CD14-positive monocyte (primary cell): ENCODE results near the gene ZC3H11A. TPM values are rescaled to one million over a fixed set of nuclear protein-coding genes. Genes with fewer than 3 reads are reported as not detected.

Experiments used
- DNase-seq, 3 donors: peaks; one replicate each; pipeline ENCODE4 v3.0.0-alpha.2; 2011 to 2022
- H2AFZ ChIP-seq: 2 replicates; pipeline ENCODE4 v1.6.0; 2012; ENCODE audit warnings: mild to moderate bottlenecking, low read depth, low read length, inconsistent platforms; ENCODE audit not compliant: insufficient read depth, poor library complexity, severe bottlenecking
- H3K27ac ChIP-seq, 2 donors: 1 replicate in 1 of 2; 2 replicates in 1 of 2; pipeline ENCODE4 v1.5.1; 2012 to 2013; ENCODE audit warnings: low read length in 2 of 2, control low read depth in 1 of 2, inconsistent platforms in 1 of 2, low read depth in 1 of 2, mild to moderate bottlenecking in 1 of 2
- H3K27me3 ChIP-seq, 2 donors: one replicate each; pipeline versions ENCODE4 v1.6.0 to v1.6.1; 2011 to 2013; ENCODE audit warnings: low read length in 2 of 2; ENCODE audit not compliant: control insufficient read depth in 2 of 2, insufficient read depth in 2 of 2
- H3K36me3 ChIP-seq, 2 donors: replicated peaks in 1 of 2; 1 replicate in 1 of 2; 2 replicates in 1 of 2; pipeline versions ENCODE4 v1.5.1 to v1.6.1; 2012 to 2013; ENCODE audit warnings: low read length in 2 of 2, control low read depth in 1 of 2, inconsistent platforms in 1 of 2, mild to moderate bottlenecking in 1 of 2; ENCODE audit not compliant: insufficient read depth in 2 of 2, control insufficient read depth in 1 of 2
- H3K4me1 ChIP-seq, 2 donors: 1 replicate in 1 of 2; 2 replicates in 1 of 2; pipeline versions ENCODE4 v1.5.1 to v1.6.1; 2012 to 2013; ENCODE audit warnings: low read length in 2 of 2, control low read depth in 1 of 2, inconsistent platforms in 1 of 2, mild to moderate bottlenecking in 1 of 2, moderate library complexity in 1 of 2; ENCODE audit not compliant: insufficient read depth in 2 of 2, control insufficient read depth in 1 of 2
- H3K4me2 ChIP-seq: replicated peaks from 2 replicates; pipeline ENCODE3; 2012; ENCODE audit warnings: low read length, moderate library complexity, mild to moderate bottlenecking; ENCODE audit not compliant: poor library complexity, severe bottlenecking; ENCODE audit errors: extremely low read depth
- H3K4me3 ChIP-seq, 3 experiments: fragments of 200-600 bp in 1 of 3; sonication (generic) in 1 of 3; replicated peaks in 1 of 3; 1 replicate in 2 of 3; 2 replicates in 1 of 3; pipeline ENCODE4 v1.5.1; 2011 to 2013; ENCODE audit warnings: low read length in 3 of 3, mild to moderate bottlenecking in 3 of 3, control low read depth in 2 of 3, low read depth in 2 of 3, inconsistent platforms in 1 of 3, moderate library complexity in 1 of 3
- H3K79me2 ChIP-seq: 2 replicates; pipeline ENCODE4 v1.6.0; 2012; ENCODE audit warnings: mild to moderate bottlenecking, control low read depth, inconsistent platforms, low read length, moderate library complexity; ENCODE audit not compliant: insufficient read depth
- H3K9ac ChIP-seq: 2 replicates; pipeline ENCODE4 v1.6.0; 2017; ENCODE audit warnings: low read length, mild to moderate bottlenecking; ENCODE audit not compliant: insufficient read depth, poor library complexity, severe bottlenecking
- H3K9me3 ChIP-seq, 2 donors: replicated peaks in 1 of 2; 1 replicate in 1 of 2; 2 replicates in 1 of 2; pipeline versions ENCODE4 v1.5.1 to v1.6.1; 2012 to 2013; ENCODE audit warnings: low read length in 2 of 2, control low read depth in 1 of 2; ENCODE audit not compliant: control insufficient read depth in 1 of 2, insufficient read depth in 1 of 2
- H4K20me1 ChIP-seq: 2 replicates; pipeline ENCODE4 v1.6.0; 2012; ENCODE audit warnings: mild to moderate bottlenecking, low read length, control low read depth, moderate library complexity; ENCODE audit not compliant: insufficient read depth
- H3K27ac Mint-ChIP-seq, 7 donors: one replicate each; pipeline ENCODE4 v1.8.0; 2020; ENCODE audit warnings: mild to moderate bottlenecking in 7 of 7, mixed read lengths in 7 of 7, moderate library complexity in 6 of 7, inconsistent platforms in 2 of 7
- H3K27me3 Mint-ChIP-seq, 3 donors: one replicate each; pipeline ENCODE4 v1.8.0; 2021 to 2022; ENCODE audit warnings: low read depth in 3 of 3, mild to moderate bottlenecking in 3 of 3, mixed read lengths in 3 of 3, moderate library complexity in 3 of 3, inconsistent platforms in 1 of 3
- H3K36me3 Mint-ChIP-seq, 2 donors: one replicate each; pipeline ENCODE4 v1.8.0; 2020; ENCODE audit warnings: mixed read lengths in 2 of 2, inconsistent platforms in 1 of 2, mild to moderate bottlenecking in 1 of 2
- H3K4me1 Mint-ChIP-seq: one replicate; pipeline ENCODE4 v1.8.0; 2020; ENCODE audit warnings: mild to moderate bottlenecking, mixed read lengths
- H3K4me3 Mint-ChIP-seq, 2 donors: one replicate each; pipeline ENCODE4 v1.8.0; 2020; ENCODE audit warnings: mild to moderate bottlenecking in 2 of 2, mixed read lengths in 2 of 2, moderate library complexity in 1 of 2
- H3K9me3 Mint-ChIP-seq, 7 donors: one replicate each; pipeline ENCODE4 v1.8.0; 2020 to 2022; ENCODE audit warnings: mixed read lengths in 7 of 7, mild to moderate bottlenecking in 6 of 7, moderate library complexity in 6 of 7, inconsistent platforms in 2 of 7
- CTCF ChIP-seq: fragments of 200-600 bp; IDR thresholded peaks from one replicate; pipeline ENCODE4 v1.8.0; 2022; ENCODE audit warnings: antibody characterized with exemption, mild to moderate bottlenecking
- WGBS: methylation state at CpG from one replicate; pipeline ENCODE4 v1.1.5; 2013; ENCODE audit warnings: missing lambda C conversion rate; ENCODE audit not compliant: insufficient coverage; 5-methylcytosine and 5-hydroxymethylcytosine counted together
- intact Hi-C, 2 donors: fragments of 100-400 bp; cut with micrococcal nuclease; formaldehyde crosslinking; loops; one replicate each; pipeline versions ENCODE4 v1.15.0 to v1.15.1; 2023
- polyA plus RNA-seq, 3 donors: library from polyadenylated mRNA; depleted of rRNA in 1 of 3; unstranded in 2 of 3; stranded (reverse) in 1 of 3; fragments of 300-500 nt in 2 of 3; fragments of >200 nt in 1 of 3; fragmentation: Illumina TruSeq in 2 of 3; gene quantifications; 1 replicate in 2 of 3; 2 replicates in 1 of 3; pipeline ENCODE4 v1.2.3, GENCODE V29; 2012 to 2021

Gene ZC3H11A
- polyA plus RNA-seq, 3 donors = 17.8 to 59.0 (median 23.2) TPM

- H3K27me3 Mint-ChIP-seq = no peaks in the 10 kb centered on the region
- Histone ChIP-seq H2AFZ (no peak overlapping the region), H3K27ac (no peak overlapping the region), H3K4me3 (no peak overlapping the region), H3K79me2 (peaks cover 60% of the 10 kb centered on the region), H4K20me1 (peaks cover 84% of the 10 kb centered on the region), H3K4me2 (no peak overlapping the region), H3K36me3 (peaks cover 68 to 96% of the 10 kb centered on the region in 2 donors), H3K9me3 (no peaks in the 10 kb centered on the region), H3K9ac (no peak overlapping the region), H3K4me1 (no peaks in the 10 kb centered on the region), H3K27me3 (no peaks in the 10 kb centered on the region)
- no peak overlapping the region for H3K27ac Mint-ChIP-seq
- intact Hi-C loops = no loop called here
- no peak overlapping the region for H3K4me3 Mint-ChIP-seq
- no peaks in the 10 kb centered on the region for H3K4me1 Mint-ChIP-seq
- no CpG with 5 or more reads among the region's 1 CpG for WGBS
- peaks cover 72 to 90% of the 10 kb centered on the region in 2 donors for H3K36me3 Mint-ChIP-seq
- DNase-seq = no peak
- no peak for TF ChIP-seq CTCF
- no peaks in the 10 kb centered on the region for H3K9me3 Mint-ChIP-seq
These were observed 27.9 kb downstream of the ZC3H11A start for GRCh38 chr1:203823306-203823705.

- TF ChIP-seq CTCF = no peak
- H3K9ac ChIP-seq = no peak overlapping the region
- H3K4me1 ChIP-seq = peaks cover 11 to 24% of the 10 kb centered on the region in 2 donors
- peaks cover 13% of the 10 kb centered on the region for H3K4me1 Mint-ChIP-seq
- H3K27ac Mint-ChIP-seq = no peak overlapping the region
- intact Hi-C loops = no loop called here
- H3K36me3 ChIP-seq = peaks cover 65 to 93% of the 10 kb centered on the region in 2 donors
- H3K4me2 ChIP-seq = no peak overlapping the region
- H3K36me3 Mint-ChIP-seq = peaks cover 70 to 85% of the 10 kb centered on the region in 2 donors
- DNase-seq = no peak
- H3K4me3 ChIP-seq = no peak overlapping the region
- H3K9me3 Mint-ChIP-seq = peaks cover 0 to 2% (median 0%) of the 10 kb centered on the region in 7 donors
- no CpG with 5 or more reads among the region's 2 CpGs for WGBS
- no peak overlapping the region for H2AFZ ChIP-seq
- no peaks in the 10 kb centered on the region for H3K9me3 ChIP-seq
- H3K27ac ChIP-seq = no peak overlapping the region
- H4K20me1 ChIP-seq = peaks cover 67% of the 10 kb centered on the region
- peaks cover 53% of the 10 kb centered on the region for H3K79me2 ChIP-seq
- no peak overlapping the region for H3K4me3 Mint-ChIP-seq
- no peaks in the 10 kb centered on the region for H3K27me3 ChIP-seq
- peaks cover 0 to 1% (median 0%) of the 10 kb centered on the region in 3 donors for H3K27me3 Mint-ChIP-seq
These were observed 30.8 kb downstream of the ZC3H11A start for GRCh38 chr1:203826175-203826574.
